MCF 10A (cell line): Measurements from ENCODE around the gene LETM1. TPM values are rescaled to one million over a fixed set of nuclear protein-coding genes. Genes with fewer than 3 reads are reported as not detected.
"Not testable (repeated sequence)": the region's sequence is repeated elsewhere in the genome, so short reads cannot be mapped to it uniquely, and the experiment has no call there.

Experiments used
- BruUV-seq: library from RNA; stranded (reverse); fragments of 400-500 nt; replicated peaks from 2 replicates; lab custom pipeline; 2021; lab: Mats Ljungman, UMichigan
- CTCF ChIA-PET: fragments of 300-600 bp; sonication (Branson Sonifier 250); formaldehyde crosslinking; extraction: SDS; loops from one replicate; lab custom pipeline; 2021; ENCODE audit warnings: antibody characterized with exemption, inconsistent platforms; lab: Yijun Ruan, JAX
- POLR2A ChIA-PET: fragments of 300-600, 350-650 bp; sonication (Branson Sonifier 250); formaldehyde crosslinking; extraction: SDS; loops from one replicate; lab custom pipeline; 2020; ENCODE audit warnings: antibody characterized with exemption, inconsistent platforms; lab: Yijun Ruan, JAX
- DNase-seq: peaks from one replicate; pipeline ENCODE4 v3.0.0-alpha.2; 2018; ENCODE audit not compliant: unreplicated experiment
- H3K27ac Mint-ChIP-seq: one replicate; pipeline ENCODE4 v1.8.0; 2022; ENCODE audit warnings: mild to moderate bottlenecking, low read depth, mixed read lengths; ENCODE audit not compliant: unreplicated experiment
- H3K27me3 Mint-ChIP-seq: one replicate; pipeline ENCODE4 v1.8.0; 2022; ENCODE audit warnings: mixed read lengths; ENCODE audit not compliant: insufficient read depth, unreplicated experiment
- H3K36me3 Mint-ChIP-seq: one replicate; pipeline ENCODE4 v1.8.0; 2022; ENCODE audit warnings: mild to moderate bottlenecking, moderate library complexity, mixed read lengths; ENCODE audit not compliant: insufficient read depth, unreplicated experiment
- H3K4me1 Mint-ChIP-seq: one replicate; pipeline ENCODE4 v1.8.0; 2022; ENCODE audit warnings: mixed read lengths; ENCODE audit not compliant: insufficient read depth, unreplicated experiment
- H3K4me3 Mint-ChIP-seq: one replicate; pipeline ENCODE4 v1.8.0; 2022; ENCODE audit warnings: mild to moderate bottlenecking, moderate library complexity, mixed read lengths; ENCODE audit not compliant: unreplicated experiment
- H3K9me3 Mint-ChIP-seq: one replicate; pipeline ENCODE4 v1.8.0; 2022; ENCODE audit warnings: mixed read lengths; ENCODE audit not compliant: unreplicated experiment
- intact Hi-C: fragments of 100-400 bp; cut with micrococcal nuclease; formaldehyde crosslinking; loops from 2 replicates; pipeline ENCODE4 v1.14.1; 2022
- total RNA-seq: library from RNA; stranded (reverse); gene quantifications from 2 replicates; pipeline ENCODE4 v1.2.3, GENCODE V29; 2022
- TF ChIP-seq, protein P1 (sequence below): fragments of 200-600 bp; IDR thresholded peaks from one replicate; pipeline ENCODE4 v1.8.0; 2022; ENCODE audit warnings: antibody characterized with exemption, mild to moderate bottlenecking; ENCODE audit not compliant: unreplicated experiment

LETM1 gene
- total RNA-seq, 1 experiment from 2014 or later = 85.0 TPM

DNA sequence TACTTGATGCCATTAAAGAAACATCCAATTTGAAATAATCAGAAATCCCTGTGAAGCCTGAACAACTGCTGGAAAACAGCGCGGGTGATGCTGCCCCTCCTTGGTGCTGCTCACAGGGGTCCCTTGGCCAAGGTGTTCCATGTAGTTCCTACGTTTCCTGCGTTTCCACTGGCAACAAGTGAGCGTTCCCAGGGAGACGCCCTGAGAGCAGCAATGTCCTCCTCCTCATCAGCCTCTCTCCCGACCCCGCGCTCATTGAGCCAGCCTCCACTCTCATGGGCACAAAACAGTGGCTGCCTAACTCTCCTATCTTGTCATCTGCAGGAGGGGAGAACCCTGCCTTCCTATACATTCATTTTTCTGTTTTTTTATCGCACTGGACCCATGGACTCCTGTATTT, 18.9 kb downstream of the LETM1 start:
- Mint-ChIP-seq H3K4me1 (peaks cover 5% of the 10 kb centered on the region), H3K4me3 (no peak overlapping the region), H3K27ac (no peak overlapping the region), H3K9me3 (no peaks in the 10 kb centered on the region), H3K27me3 (no peaks in the 10 kb centered on the region), H3K36me3 (peaks cover 65% of the 10 kb centered on the region)
- intact Hi-C loops = no loop called here
- ChIA-PET POLR2A (no interaction called here), CTCF (interaction anchor here (0.9 kb wide), 1 partner anchor 107 kb away, joined by 6 read pairs; no protein-coding TSS in a partner anchor)
- BruUV-seq = no TSS peak
- no peak for DNase-seq
- TF ChIP-seq, protein P1, sequence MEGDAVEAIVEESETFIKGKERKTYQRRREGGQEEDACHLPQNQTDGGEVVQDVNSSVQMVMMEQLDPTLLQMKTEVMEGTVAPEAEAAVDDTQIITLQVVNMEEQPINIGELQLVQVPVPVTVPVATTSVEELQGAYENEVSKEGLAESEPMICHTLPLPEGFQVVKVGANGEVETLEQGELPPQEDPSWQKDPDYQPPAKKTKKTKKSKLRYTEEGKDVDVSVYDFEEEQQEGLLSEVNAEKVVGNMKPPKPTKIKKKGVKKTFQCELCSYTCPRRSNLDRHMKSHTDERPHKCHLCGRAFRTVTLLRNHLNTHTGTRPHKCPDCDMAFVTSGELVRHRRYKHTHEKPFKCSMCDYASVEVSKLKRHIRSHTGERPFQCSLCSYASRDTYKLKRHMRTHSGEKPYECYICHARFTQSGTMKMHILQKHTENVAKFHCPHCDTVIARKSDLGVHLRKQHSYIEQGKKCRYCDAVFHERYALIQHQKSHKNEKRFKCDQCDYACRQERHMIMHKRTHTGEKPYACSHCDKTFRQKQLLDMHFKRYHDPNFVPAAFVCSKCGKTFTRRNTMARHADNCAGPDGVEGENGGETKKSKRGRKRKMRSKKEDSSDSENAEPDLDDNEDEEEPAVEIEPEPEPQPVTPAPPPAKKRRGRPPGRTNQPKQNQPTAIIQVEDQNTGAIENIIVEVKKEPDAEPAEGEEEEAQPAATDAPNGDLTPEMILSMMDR = no peak

DNA sequence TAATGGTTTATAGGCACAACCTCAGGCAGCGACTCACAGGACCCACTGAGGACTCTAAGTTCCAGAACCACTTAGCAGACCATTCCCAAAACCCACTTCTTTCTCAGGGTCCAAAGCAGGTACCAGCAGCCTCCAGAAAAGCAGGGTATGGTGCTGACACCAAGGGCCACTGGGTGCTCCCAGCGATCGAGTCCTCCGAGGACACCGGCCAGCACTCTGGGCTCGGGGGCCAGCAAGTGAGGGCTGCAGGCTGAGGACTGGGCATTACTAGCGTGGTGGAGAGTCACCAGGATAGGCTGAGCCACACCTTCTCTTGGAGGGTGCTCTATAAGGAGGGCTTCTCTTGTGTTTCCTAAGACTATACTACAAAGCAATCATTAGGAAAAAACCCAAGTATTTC, 19.3 kb downstream of the LETM1 start:
- Mint-ChIP-seq H3K4me1 (peaks cover 5% of the 10 kb centered on the region), H3K36me3 (peaks cover 64% of the 10 kb centered on the region), H3K4me3 (no peak overlapping the region), H3K9me3 (no peaks in the 10 kb centered on the region), H3K27ac (no peak overlapping the region), H3K27me3 (no peaks in the 10 kb centered on the region)
- DNase-seq = no peak
- no TSS peak for BruUV-seq
- POLR2A ChIA-PET = no interaction called here
- TF ChIP-seq, protein P1 = no peak
- intact Hi-C loops = no loop called here
- CTCF ChIA-PET = no interaction called here

DNA sequence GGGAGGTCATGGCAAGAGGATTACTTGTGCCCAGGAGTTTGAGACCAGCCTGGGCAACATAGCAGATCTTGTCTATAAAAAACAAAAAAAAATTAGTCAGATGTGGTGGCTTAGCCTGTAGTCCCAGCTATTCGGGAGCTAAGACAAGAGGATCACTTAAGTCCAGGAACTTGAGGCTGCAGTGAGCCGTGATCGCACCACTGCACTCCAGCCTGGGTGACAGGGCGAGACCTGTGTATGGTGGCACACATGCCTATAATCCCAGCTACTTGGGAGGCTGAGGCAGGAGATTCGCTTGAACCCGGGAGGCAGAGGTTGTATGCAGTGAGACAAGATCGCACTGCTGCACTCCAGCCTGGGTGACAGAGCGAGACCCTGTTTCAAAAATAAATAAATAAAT, 20.1 kb downstream of the LETM1 start:
- BruUV-seq, CTCF ChIA-PET, H3K4me3 Mint-ChIP-seq, H3K27me3 Mint-ChIP-seq, H3K27ac Mint-ChIP-seq, H3K4me1 Mint-ChIP-seq, DNase-seq, intact Hi-C loops, H3K9me3 Mint-ChIP-seq: not testable (repeated sequence)
- POLR2A ChIA-PET = interaction anchor here (0.6 kb wide), 1 partner anchor 19 kb away, joined by 3 read pairs; no protein-coding TSS in a partner anchor
- peaks cover 59% of the 10 kb centered on the region for H3K36me3 Mint-ChIP-seq

DNA sequence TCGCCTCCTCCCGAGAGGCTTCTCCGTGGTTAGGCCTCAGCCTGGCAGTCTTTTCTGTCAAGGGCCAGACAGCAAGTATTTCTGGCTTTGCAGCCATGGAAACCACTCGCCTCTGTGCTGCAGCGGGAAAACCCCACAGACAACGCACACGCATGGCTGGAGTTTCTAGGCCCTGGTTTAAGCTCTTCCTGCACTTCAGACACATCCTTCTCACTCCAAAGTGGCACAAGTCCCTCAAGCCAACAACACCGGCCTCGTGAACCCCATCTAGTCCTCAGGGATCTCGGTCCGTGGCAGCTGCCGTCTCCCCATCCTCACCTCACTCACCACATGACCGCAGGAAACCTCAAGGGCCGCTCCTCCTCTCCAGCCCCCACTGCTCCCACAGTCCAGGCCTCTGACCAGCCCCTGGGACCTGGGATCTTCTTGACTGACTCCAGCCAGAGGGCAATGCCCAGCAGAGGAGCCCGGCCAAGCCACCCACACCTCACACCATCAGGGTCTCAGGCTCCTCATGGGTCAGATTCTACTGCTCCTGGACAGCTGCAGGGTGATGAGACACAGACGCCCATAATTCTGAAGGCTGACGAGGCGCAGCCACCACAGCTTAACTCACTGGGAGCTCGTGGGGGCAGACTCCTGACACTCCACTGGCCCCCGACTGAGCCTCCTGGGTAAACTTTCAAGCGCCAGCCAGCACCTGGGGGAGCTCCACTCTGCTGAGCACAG, 21.7 kb downstream of the LETM1 start:
- Mint-ChIP-seq H3K27ac (no peak overlapping the region), H3K4me3 (no peak overlapping the region), H3K4me1 (peaks cover 3% of the 10 kb centered on the region), H3K36me3 (peaks cover 54% of the 10 kb centered on the region), H3K9me3 (no peaks in the 10 kb centered on the region), H3K27me3 (no peaks in the 10 kb centered on the region)
- CTCF ChIA-PET = interaction anchor here (0.5 kb wide), 1 partner anchor 334 kb away, joined by 3 read pairs; no protein-coding TSS in a partner anchor
- no peak for DNase-seq
- TF ChIP-seq, protein P1 = no peak
- POLR2A ChIA-PET = no interaction called here
- BruUV-seq = no TSS peak
- intact Hi-C loops = no loop called here
